GM12878 (cell line): Measurements from ENCODE around the gene TMTC1. TPM values are rescaled to one million over a fixed set of nuclear protein-coding genes. Genes with fewer than 3 reads are reported as not detected.

Source experiments
- ATAC-seq: fragments of 200-7000 bp; cut with Tn5 transposase; 3 replicates; pipeline ENCODE4 v1.9.1; 2020; ENCODE audit warnings: mild to moderate bottlenecking, moderate library complexity
- BruUV-seq: library from RNA; stranded (reverse); fragments of 400-500 nt; replicated peaks from 2 replicates; lab custom pipeline; 2021; lab: Mats Ljungman, UMichigan
- CTCF ChIA-PET: fragments of 300-600 bp; sonication (Branson Sonifier 250); formaldehyde crosslinking; extraction: SDS; loops from one replicate; lab custom pipeline; 2021; ENCODE audit warnings: inconsistent platforms; lab: Yijun Ruan, JAX
- POLR2A ChIA-PET: fragments of 350-600 bp; formaldehyde crosslinking; extraction: SDS; loops from one replicate; lab custom pipeline; 2021; ENCODE audit warnings: inconsistent platforms; lab: Charles Lee
- RAD21 ChIA-PET: fragments of 300-600 bp; sonication (Branson Sonifier 250); formaldehyde crosslinking; loops from one replicate; lab custom pipeline; 2023; ENCODE audit warnings: antibody characterized with exemption; ENCODE audit not compliant: unreplicated experiment; lab: Charles Lee
- SMC1A ChIA-PET: fragments of 300-600 bp; sonication (Branson Sonifier 250); formaldehyde crosslinking; loops from one replicate; lab custom pipeline; 2023; ENCODE audit not compliant: unreplicated experiment, uncharacterized antibody; lab: Charles Lee
- DNase-seq: peaks from one replicate; pipeline ENCODE4 v3.0.0-alpha.2; 2011; ENCODE audit warnings: low read depth, low spot score
- FAIRE-seq: peaks from 3 replicates; lab custom pipeline; 2011; peaks lifted over from hg19 to GRCh38; lab: Jason Lieb, UNC
- H2AFZ ChIP-seq: 2 replicates; pipeline ENCODE4 v1.6.0; 2011; ENCODE audit warnings: low read depth, low read length, control low read depth; ENCODE audit not compliant: control insufficient read depth
- H3K27ac ChIP-seq: 2 replicates; pipeline ENCODE4 v1.5.1; 2011; ENCODE audit warnings: control low read depth; ENCODE audit not compliant: control insufficient read depth, insufficient read depth
- H3K27me3 ChIP-seq, 2 experiments: replicated peaks in 1 of 2; 2 replicates each; pipeline versions ENCODE4 v1.6.0 to v1.6.1; 2011; ENCODE audit warnings: low read length in 1 of 2; ENCODE audit not compliant: control insufficient read depth in 2 of 2, insufficient read depth in 2 of 2
- H3K36me3 ChIP-seq, 2 experiments: 2 replicates each; pipeline ENCODE4 v1.5.1; 2011; ENCODE audit warnings: low read length in 1 of 2; ENCODE audit not compliant: control insufficient read depth in 2 of 2, insufficient read depth in 2 of 2
- H3K4me1 ChIP-seq: 2 replicates; pipeline ENCODE4 v1.6.1; 2011; ENCODE audit warnings: mild to moderate bottlenecking, low read length, moderate library complexity, mixed read lengths; ENCODE audit not compliant: control insufficient read depth, insufficient read depth
- H3K4me2 ChIP-seq: 2 replicates; pipeline ENCODE4 v1.6.0; 2011; ENCODE audit warnings: control low read depth; ENCODE audit not compliant: control insufficient read depth, insufficient read depth
- H3K4me3 ChIP-seq: fragments of 200-600 bp; sonication (generic); 2 replicates; pipeline ENCODE4 v1.5.1; 2016
- H3K79me2 ChIP-seq: 2 replicates; pipeline ENCODE4 v1.6.0; 2011; ENCODE audit warnings: low read length; ENCODE audit not compliant: control insufficient read depth, insufficient read depth
- H3K9ac ChIP-seq: 2 replicates; pipeline ENCODE4 v1.8.0; 2011; ENCODE audit warnings: low read length, control low read depth, mixed read lengths; ENCODE audit not compliant: control insufficient read depth, insufficient read depth
- H3K9me3 ChIP-seq: replicated peaks from 3 replicates; pipeline ENCODE4 v1.5.1; 2011; ENCODE audit warnings: mild to moderate bottlenecking, low read length; ENCODE audit not compliant: control insufficient read depth, insufficient read depth
- H4K20me1 ChIP-seq: 2 replicates; pipeline ENCODE4 v1.6.0; 2011; ENCODE audit not compliant: control insufficient read depth, insufficient read depth
- CREB1 ChIP-seq: IDR thresholded peaks from 2 replicates; pipeline ENCODE4 v1.6.1; 2012; ENCODE audit warnings: low read depth, mild to moderate bottlenecking, inconsistent platforms
- EP300 ChIP-seq, 2 experiments: fragments of 150-350 bp in 1 of 2; IDR thresholded peaks; 2 replicates each; pipeline ENCODE4 v1.6.1; 2011 to 2012; ENCODE audit warnings: low read depth in 2 of 2, low read length in 2 of 2, borderline replicate concordance in 1 of 2, improper control_type of control experiment in 1 of 2, inconsistent platforms in 1 of 2; ENCODE audit not compliant: control insufficient read depth in 1 of 2
- GABPA ChIP-seq: IDR thresholded peaks from 2 replicates; pipeline ENCODE4 v1.6.1; 2014; ENCODE audit warnings: antibody characterized with exemption, low read depth, mild to moderate bottlenecking, inconsistent platforms
- MXI1 ChIP-seq: fragments of 150-350 bp; IDR thresholded peaks from 2 replicates; pipeline ENCODE4 v1.6.1; 2011; ENCODE audit warnings: low read depth, mild to moderate bottlenecking, inconsistent platforms, low read length, improper control_type of control experiment
- RBBP5 ChIP-seq: fragments of 200-600 bp; sonication (generic); conservative IDR thresholded peaks from 2 replicates; pipeline ENCODE4 v1.6.1; 2016
- SMARCA5 ChIP-seq: fragments of 450-650 bp; IDR thresholded peaks from 2 replicates; pipeline ENCODE4 v1.6.1; 2017; ENCODE audit warnings: mild to moderate bottlenecking
- SREBF2 ChIP-seq: IDR thresholded peaks from 2 replicates; pipeline ENCODE4 v1.6.1; 2012; ENCODE audit warnings: mild to moderate bottlenecking, low read length
- YBX1 ChIP-seq: fragments of 450-650 bp; IDR thresholded peaks from 2 replicates; pipeline ENCODE4 v1.6.1; 2016; ENCODE audit warnings: antibody characterized with exemption
- ZNF207 ChIP-seq: fragments of 450-650 bp; IDR thresholded peaks from 2 replicates; pipeline ENCODE4 v1.6.1; 2014; ENCODE audit warnings: antibody characterized with exemption, mild to moderate bottlenecking, borderline replicate concordance
- ZNF274 ChIP-seq: IDR thresholded peaks from one replicate; pipeline ENCODE4 v1.8.0; 2011; ENCODE audit not compliant: insufficient read length, insufficient read depth
- ZNF384 ChIP-seq: IDR thresholded peaks from 2 replicates; pipeline ENCODE4 v1.6.1; 2012; ENCODE audit warnings: low read depth, mild to moderate bottlenecking, low read length, improper control_type of control experiment, borderline replicate concordance
- ZZZ3 ChIP-seq: IDR thresholded peaks from 2 replicates; pipeline ENCODE4 v1.6.1; 2011; ENCODE audit warnings: low read depth; ENCODE audit not compliant: control insufficient read depth, insufficient read length
- WGBS: methylation state at CpG from one replicate; pipeline ENCODE4 v1.1.6; 2016; ENCODE audit warnings: low lambda C conversion rate; ENCODE audit not compliant: insufficient replicate concordance, insufficient coverage; ENCODE audit errors: missing lambda C conversion rate; 5-methylcytosine and 5-hydroxymethylcytosine counted together
- in situ Hi-C: fragments of 300-500 bp; cut with MboI; formaldehyde crosslinking; loops from 9 replicates; pipeline ENCODE4 v1.14.3; 2018; ENCODE audit warnings: mixed read lengths
- intact Hi-C: fragments of 100-400 bp; cut with micrococcal nuclease; formaldehyde crosslinking; loops from one replicate; pipeline ENCODE4 v1.14.2; 2022; ENCODE audit not compliant: unreplicated experiment
- polyA plus RNA-seq, 11 experiments: library from polyadenylated mRNA; depleted of rRNA in 4 of 11; unstranded in 6 of 11; stranded (reverse) in 5 of 11; fragments of >200 nt; fragmentation: Nextera tagmentation in 4 of 11; fragmentation: Illumina TruSeq in 1 of 11; extraction: Ambion mirVana in 4 of 11; extraction: Trizol in 1 of 11; gene quantifications; 1 replicate in 1 of 11; 2 replicates in 10 of 11; pipeline versions ENCODE4 v1.2.1 to v1.2.3, GENCODE V29; 2011 to 2016; ENCODE audit warnings: inconsistent platforms in 2 of 11, missing spikeins in 2 of 11, low read depth in 1 of 11
- total RNA-seq, 4 experiments: library from RNA; depleted of rRNA in 3 of 4; stranded (reverse); fragments of >200 nt in 3 of 4; fragmentation: Illumina TruSeq in 1 of 4; extraction: Trizol in 1 of 4; gene quantifications; 2 replicates each; pipeline versions ENCODE4 v1.2.1 to v1.2.3, GENCODE V29; 2013 to 2021

Gene TMTC1
- total and polyA plus RNA-seq, 10 of the 15 experiments (the other 5 are each of a cell fraction or from before 2014, with no cell fraction given): 0.10 to 20.9 (median 0.57) TPM

GRCh38 chr12:29771165-29771564, 12.6 kb downstream of the TMTC1 start:
- H3K36me3 ChIP-seq: no peaks in the 10 kb centered on the region
- WGBS: 23% methylated on average over 3 of the region's 3 CpGs
- ATAC-seq: no peak
- ChIA-PET SMC1A (interaction anchor here (0.6 to 8.4 kb wide), 6 partner anchors 8 to 218 kb away, joined by 3 to 87 read pairs (median 3); partner anchors contain the start of gene TMTC1), CTCF (interaction anchor here (0.7 to 1.1 kb wide), 4 partner anchors 8 to 49 kb away, joined by 3 to 6 read pairs (median 3); no protein-coding TSS in a partner anchor), RAD21 (no interaction called here), POLR2A (interaction anchor here (0.6 to 1.2 kb wide), 3 partner anchors 9 to 214 kb away, joined by 3 to 4 read pairs (median 3); no protein-coding TSS in a partner anchor)
- DNase-seq: no peak
- no peak for FAIRE-seq
- TF ChIP-seq SMARCA5 (no peak), YBX1 (no peak), EP300 (IDR thresholded peaks at IDR 0.05; ENCODE audit: borderline replicate concordance in 1 of 2, control insufficient read depth in 1 of 2, low read depth in 2 of 2, low read length in 2 of 2) (no peak), RBBP5 (no peak), MXI1 (no peak), GABPA (no peak), SREBF2 (no peak), ZNF207 (no peak), ZZZ3 (no peak), ZNF274 (no peak), ZNF384 (no peak), CREB1 (no peak)
- no peak overlapping the region for H3K27ac ChIP-seq
- H3K79me2 ChIP-seq: no peaks in the 10 kb centered on the region
- no peak overlapping the region for H3K4me2 ChIP-seq
- H2AFZ ChIP-seq: no peak overlapping the region
- H4K20me1 ChIP-seq: no peaks in the 10 kb centered on the region
- no peaks in the 10 kb centered on the region for H3K27me3 ChIP-seq
- in situ Hi-C loops: no loop called here
- intact Hi-C loops: no loop called here
- no peaks in the 10 kb centered on the region for H3K4me1 ChIP-seq
- no peaks in the 10 kb centered on the region; the same call in 2 of the 3 replicates for H3K9me3 ChIP-seq
- no peak overlapping the region for H3K9ac ChIP-seq
- no TSS peak for BruUV-seq
- no peak overlapping the region for H3K4me3 ChIP-seq
